ENCODE measurements around the gene GPX8. TPM values are rescaled to one million over a fixed set of nuclear protein-coding genes. Genes with fewer than 3 reads are reported as not detected.

GPX8 gene
- total and polyA plus RNA-seq, 11 donors: 3.9 to 16.1 (median 5.1) TPM

- intact Hi-C loops (cut with DNase I): no loop called here
- Histone ChIP-seq H3K27me3 (peaks cover 0 to 25% (median 2%) of the 10 kb centered on the region in 9 donors), H3K4me3 (no peak overlapping the region), H3K27ac (no peak overlapping the region), H3K9me3 (no peaks in the 10 kb centered on the region), H3K4me1 (no peaks in the 10 kb centered on the region), H3K36me3 (no peaks in the 10 kb centered on the region)
- no peak for DNase-seq
- no peak for ATAC-seq
- TF ChIP-seq POLR2A (IDR thresholded peaks at IDR 0.05): no peak
- TF ChIP-seq CTCF (IDR thresholded peaks at IDR 0.05): no peak
- 79 to 88% (median 87%) methylated on average over 2 of the region's 2 CpGs for WGBS, 4 donors
Observed at GRCh38 chr5:55211184-55211874, 51.4 kb downstream of the GPX8 start.

MicroRNAs encoded within 50 kb of the gene (microRNA counts, 767-probe panel; counts per million panel counts)
- microRNA hsa-miR-449a (908 to 1,172 counts per million in 2 donors), microRNA hsa-miR-449b-5p (71.6 to 309 counts per million in 2 donors), microRNA hsa-miR-449c-5p (1,047 to 1,940 counts per million in 2 donors)

Small RNA genes within 50 kb of the gene (microRNA-seq; reads per million reads assigned to microRNA genes)
- gene MIR449A: 2.3 to 8.1 (median 2.4) reads per million in 4 donors
- 0 to 0.13 (median 0) reads per million in 4 donors for gene MIR449B
- 0.21 to 0.77 (median 0.49) reads per million in 4 donors for gene MIR449C

Other genes with a start within 250 kb of the GPX8 start
- gene ESM1, start 174.6 kb upstream of the GPX8 start, total RNA-seq: 1 to 10 TPM in 2 of 9 donors, under 1 TPM in 3, not detected in 4; 0.23 to 3.8 (median 0.72) TPM
- gene ESM1, start 174.6 kb upstream of the GPX8 start, polyA plus RNA-seq: under 1 TPM in 1 of 2 donors, not detected in 1; 0.82 TPM
- 1 to 10 TPM in 2 of 9 donors, under 1 TPM in 3, not detected in 4; 0.35 to 6.3 (median 0.55) TPM for gene GZMK, start 135.9 kb upstream of the GPX8 start, total RNA-seq
- under 1 TPM; 0.21 to 0.42 TPM for gene GZMK, start 135.9 kb upstream of the GPX8 start, polyA plus RNA-seq
- gene GZMA, start 57.5 kb upstream of the GPX8 start, total RNA-seq: 10 to 100 TPM in 1 of 9 donors, 1 to 10 TPM in 2, under 1 TPM in 4, not detected in 2; 0.23 to 17.9 (median 0.61) TPM
- 1 to 10 TPM in 1 of 2 donors, under 1 TPM in 1; 0.42 to 1.3 TPM for gene GZMA, start 57.5 kb upstream of the GPX8 start, polyA plus RNA-seq
- not detected for gene CDC20B, start 13.0 kb downstream of the GPX8 start, total RNA-seq
- not detected for gene CDC20B, start 13.0 kb downstream of the GPX8 start, polyA plus RNA-seq
- gene MCIDAS, start 67.1 kb downstream of the GPX8 start, total RNA-seq: not detected
- gene MCIDAS, start 67.1 kb downstream of the GPX8 start, polyA plus RNA-seq: not detected
- gene CCNO, start 73.4 kb downstream of the GPX8 start, total RNA-seq: under 1 TPM in 2 of 9 donors, not detected in 7; 0.23 to 0.36 TPM
- under 1 TPM in 1 of 2 donors, not detected in 1; 0.04 TPM for gene CCNO, start 73.4 kb downstream of the GPX8 start, polyA plus RNA-seq
- 10 to 100 TPM; 18.4 to 26.8 (median 22.3) TPM for gene DHX29, start 147.5 kb downstream of the GPX8 start, total RNA-seq
- 10 to 100 TPM in 1 of 2 donors, 1 to 10 TPM in 1; 5.1 to 20.8 TPM for gene DHX29, start 147.5 kb downstream of the GPX8 start, polyA plus RNA-seq
- gene MTREX, start 147.8 kb downstream of the GPX8 start, total RNA-seq: 10 to 100 TPM; 49.6 to 68.8 (median 58.0) TPM
- gene MTREX, start 147.8 kb downstream of the GPX8 start, polyA plus RNA-seq: 10 to 100 TPM; 18.4 to 34.3 TPM